Measurements from ENCODE around the gene SELENOK.
A peak's percentile ranks its signal among the peaks of the same experiment; 100 is the strongest.

Gene SELENOK

DNA sequence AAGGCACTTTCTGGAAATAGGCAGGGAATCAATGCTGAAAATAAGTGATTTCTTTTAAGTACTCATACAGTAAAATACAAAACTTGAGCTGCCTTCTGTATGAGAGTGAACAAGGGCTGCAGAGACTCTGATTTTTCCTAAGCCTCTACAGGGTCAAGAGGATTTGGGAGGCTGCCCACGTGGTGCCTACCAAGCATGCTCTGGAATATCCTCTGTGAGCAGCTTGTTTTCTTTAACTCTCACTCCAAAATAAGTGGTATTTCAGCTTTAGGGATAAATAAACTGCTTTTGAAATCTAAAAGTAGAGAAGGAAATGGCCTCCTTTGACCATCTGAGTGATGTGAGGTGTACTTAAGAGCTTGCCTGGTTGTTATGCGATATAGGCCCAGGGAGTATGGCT lies 8.1 kb upstream of the SELENOK start:
- no peak overlapping the region for H3K4me3 ChIP-seq (ENCODE audit: low read depth, low read length)
- H3K79me2 ChIP-seq, result no peaks in the 10 kb centered on the region
- no peaks in the 10 kb centered on the region for H3K27me3 ChIP-seq (ENCODE audit: control insufficient read depth, insufficient read depth, low read length)
- no peak overlapping the region for H3K27ac ChIP-seq
- H3K4me1 ChIP-seq, result no peaks in the 10 kb centered on the region
- H3K4me2 ChIP-seq (ENCODE audit: low read length), result no peak overlapping the region
- H3K9ac ChIP-seq, result no peak overlapping the region
- H2AFZ ChIP-seq, result no peak overlapping the region
- no peaks in the 10 kb centered on the region for H3K36me3 ChIP-seq (ENCODE audit: control insufficient read depth, insufficient read depth, low read length)
- TF ChIP-seq CTCF (IDR thresholded peaks at IDR 0.05), result no peak
- no peaks in the 10 kb centered on the region for H3K9me3 ChIP-seq (ENCODE audit: control insufficient read depth, low read length)

DNA sequence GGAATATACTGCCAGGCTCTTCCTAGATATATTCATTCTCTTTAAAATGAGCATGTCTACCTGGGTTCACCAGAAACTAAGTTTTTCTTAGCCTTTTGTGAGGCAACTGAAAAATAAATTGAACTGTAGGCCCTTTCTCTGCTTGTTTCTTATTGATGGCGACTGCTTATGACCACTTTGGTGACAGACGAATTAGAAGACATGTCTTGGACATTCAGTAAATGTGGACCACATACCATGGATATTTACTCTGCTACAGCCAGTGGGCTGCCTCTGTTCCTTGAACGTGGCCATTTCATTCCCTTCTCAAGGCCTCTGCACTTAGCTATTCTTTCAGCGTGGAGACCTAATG lies 603 bp upstream of the SELENOK start:
- H3K9me3 ChIP-seq (ENCODE audit: control insufficient read depth, low read length), result no peaks in the 10 kb centered on the region
- TF ChIP-seq CTCF (IDR thresholded peaks at IDR 0.05), result no peak
- peak overlapping the region; percentile 97 for H3K4me2 ChIP-seq (ENCODE audit: low read length)
- peak overlapping the region; percentile 92 for H2AFZ ChIP-seq
- H3K9ac ChIP-seq, result peak overlapping the region; percentile 17
- peak overlapping the region; percentile 97 for H3K4me3 ChIP-seq (ENCODE audit: low read depth, low read length)
- peaks cover 20% of the 10 kb centered on the region for H3K79me2 ChIP-seq
- H3K27ac ChIP-seq, result peak overlapping the region; percentile 88
- no peaks in the 10 kb centered on the region for H3K27me3 ChIP-seq (ENCODE audit: control insufficient read depth, insufficient read depth, low read length)
- no peaks in the 10 kb centered on the region for H3K36me3 ChIP-seq (ENCODE audit: control insufficient read depth, insufficient read depth, low read length)
- H3K4me1 ChIP-seq, result peaks cover 9% of the 10 kb centered on the region

DNA sequence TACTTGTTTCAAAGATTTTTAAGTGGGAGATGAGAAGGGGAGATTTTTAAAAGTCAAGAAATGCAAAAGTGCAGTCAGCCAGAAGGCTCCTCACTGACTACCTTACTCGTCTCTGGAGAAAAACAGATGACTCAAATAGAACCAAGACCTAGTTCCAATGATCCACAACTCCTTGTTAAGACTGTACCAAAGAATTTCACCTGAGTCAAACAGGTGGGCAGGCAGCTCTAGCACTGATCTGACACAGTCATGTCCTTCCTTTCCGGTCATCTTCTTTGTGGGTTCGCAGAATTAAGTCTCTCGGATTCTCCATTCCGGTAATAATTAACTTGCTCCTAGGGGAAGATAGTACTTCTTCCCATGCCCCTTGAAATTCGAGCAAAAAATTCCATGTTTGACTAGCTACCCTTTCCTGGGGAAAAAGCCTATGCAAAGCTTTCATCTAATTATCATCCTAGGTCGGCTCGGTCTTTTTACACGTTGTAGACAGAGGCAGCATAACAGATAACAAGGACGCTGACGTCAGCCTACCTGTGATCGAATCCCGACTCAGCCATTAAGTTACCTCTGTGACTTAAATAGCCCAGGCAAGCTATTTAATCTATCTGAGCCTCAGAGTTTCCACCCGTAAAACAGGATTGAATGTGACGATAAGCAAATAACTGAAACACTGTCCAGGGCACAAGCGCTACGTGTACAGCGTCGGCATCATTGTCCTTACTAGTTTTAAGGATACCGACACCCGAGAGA lies 758 bp downstream of the SELENOK start:
- Histone ChIP-seq H2AFZ (peak overlapping the region; percentile 87), H3K4me3 (ENCODE audit: low read depth, low read length) (peak overlapping the region; percentile 97), H3K4me1 (peaks cover 9% of the 10 kb centered on the region), H3K9me3 (ENCODE audit: control insufficient read depth, low read length) (no peaks in the 10 kb centered on the region), H3K79me2 (peaks cover 20% of the 10 kb centered on the region), H3K36me3 (ENCODE audit: control insufficient read depth, insufficient read depth, low read length) (no peaks in the 10 kb centered on the region), H3K9ac (peak overlapping the region; percentile 79), H3K27ac (peak overlapping the region; percentile 88), H3K27me3 (ENCODE audit: control insufficient read depth, insufficient read depth, low read length) (no peaks in the 10 kb centered on the region), H3K4me2 (ENCODE audit: low read length) (peak overlapping the region; percentile 97)
- TF ChIP-seq CTCF (IDR thresholded peaks at IDR 0.05), result no peak

DNA sequence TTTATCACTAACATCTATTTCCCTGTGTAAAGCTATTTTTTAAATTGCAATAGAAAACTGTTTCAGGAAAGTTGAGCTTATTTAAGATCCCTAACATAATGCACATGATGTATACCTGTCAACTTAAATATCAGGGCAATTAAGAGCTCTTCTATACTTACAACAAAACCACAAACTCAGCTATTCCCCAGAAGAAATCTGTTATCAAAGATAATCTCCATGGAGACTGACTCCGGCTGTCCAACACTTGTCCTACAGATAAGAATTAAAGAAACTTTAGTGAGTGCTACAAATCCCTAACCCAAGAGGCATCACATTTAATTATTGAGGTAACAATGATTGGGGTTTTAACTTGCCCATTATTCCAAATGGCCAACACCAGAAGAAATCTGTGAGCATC lies 3.4 kb downstream of the SELENOK start:
- no peak for TF ChIP-seq CTCF (IDR thresholded peaks at IDR 0.05)
- Histone ChIP-seq H3K79me2 (peaks cover 20% of the 10 kb centered on the region), H3K4me1 (peaks cover 9% of the 10 kb centered on the region), H2AFZ (no peak overlapping the region), H3K9me3 (ENCODE audit: control insufficient read depth, low read length) (no peaks in the 10 kb centered on the region), H3K4me3 (ENCODE audit: low read depth, low read length) (peak overlapping the region; percentile 28), H3K27me3 (ENCODE audit: control insufficient read depth, insufficient read depth, low read length) (no peaks in the 10 kb centered on the region), H3K36me3 (ENCODE audit: control insufficient read depth, insufficient read depth, low read length) (no peaks in the 10 kb centered on the region), H3K27ac (no peak overlapping the region), H3K4me2 (ENCODE audit: low read length) (peak overlapping the region; percentile 49), H3K9ac (no peak overlapping the region)

DNA sequence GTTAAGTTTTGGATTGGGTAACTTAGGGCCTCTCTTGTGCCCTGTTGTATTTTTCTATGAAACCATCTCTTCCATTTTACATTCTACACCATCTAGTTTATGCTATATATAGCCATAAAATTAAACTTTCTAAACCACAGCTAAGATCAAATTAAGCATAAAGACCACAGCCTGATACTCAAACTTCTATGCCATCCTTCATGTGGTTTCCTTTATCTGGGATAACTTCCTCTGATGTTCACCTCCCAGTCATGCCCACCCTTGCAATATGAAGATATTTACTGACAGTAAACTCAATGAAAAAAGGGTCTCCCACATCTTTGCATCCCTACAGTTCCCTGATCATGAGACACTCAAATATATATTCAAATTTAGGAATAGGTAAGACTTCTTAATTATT lies 4.2 kb downstream of the SELENOK start:
- Histone ChIP-seq H3K79me2 (peaks cover 20% of the 10 kb centered on the region), H3K27me3 (ENCODE audit: control insufficient read depth, insufficient read depth, low read length) (no peaks in the 10 kb centered on the region), H3K36me3 (ENCODE audit: control insufficient read depth, insufficient read depth, low read length) (no peaks in the 10 kb centered on the region), H3K27ac (no peak overlapping the region), H3K4me3 (ENCODE audit: low read depth, low read length) (no peak overlapping the region), H3K9me3 (ENCODE audit: control insufficient read depth, low read length) (no peaks in the 10 kb centered on the region), H3K9ac (no peak overlapping the region), H2AFZ (no peak overlapping the region), H3K4me1 (peaks cover 10% of the 10 kb centered on the region), H3K4me2 (ENCODE audit: low read length) (no peak overlapping the region)
- no peak for TF ChIP-seq CTCF (IDR thresholded peaks at IDR 0.05)
